Measurements from ENCODE around the gene ZNF202.

GRCh38 chr11:123740787-123741158 lies 687 bp downstream of the ZNF202 start:
- TF ChIP-seq EZH2 (IDR thresholded peaks at IDR 0.05; ENCODE audit: insufficient read depth, low read length) = no peak
- TF ChIP-seq, protein P1, sequence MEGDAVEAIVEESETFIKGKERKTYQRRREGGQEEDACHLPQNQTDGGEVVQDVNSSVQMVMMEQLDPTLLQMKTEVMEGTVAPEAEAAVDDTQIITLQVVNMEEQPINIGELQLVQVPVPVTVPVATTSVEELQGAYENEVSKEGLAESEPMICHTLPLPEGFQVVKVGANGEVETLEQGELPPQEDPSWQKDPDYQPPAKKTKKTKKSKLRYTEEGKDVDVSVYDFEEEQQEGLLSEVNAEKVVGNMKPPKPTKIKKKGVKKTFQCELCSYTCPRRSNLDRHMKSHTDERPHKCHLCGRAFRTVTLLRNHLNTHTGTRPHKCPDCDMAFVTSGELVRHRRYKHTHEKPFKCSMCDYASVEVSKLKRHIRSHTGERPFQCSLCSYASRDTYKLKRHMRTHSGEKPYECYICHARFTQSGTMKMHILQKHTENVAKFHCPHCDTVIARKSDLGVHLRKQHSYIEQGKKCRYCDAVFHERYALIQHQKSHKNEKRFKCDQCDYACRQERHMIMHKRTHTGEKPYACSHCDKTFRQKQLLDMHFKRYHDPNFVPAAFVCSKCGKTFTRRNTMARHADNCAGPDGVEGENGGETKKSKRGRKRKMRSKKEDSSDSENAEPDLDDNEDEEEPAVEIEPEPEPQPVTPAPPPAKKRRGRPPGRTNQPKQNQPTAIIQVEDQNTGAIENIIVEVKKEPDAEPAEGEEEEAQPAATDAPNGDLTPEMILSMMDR (IDR thresholded peaks at IDR 0.05; ENCODE audit: insufficient read depth, low read depth, low read length) = no peak
